Measurements from ENCODE around the gene SYCN.

GRCh38 chr19:39236527-39236926 is 32.5 kb upstream of the SYCN start:
- TF ChIP-seq CTCF (conservative IDR thresholded peaks at IDR 0.05; ENCODE audit: low read length): no peak
- no peak for TF ChIP-seq EZH2phosphoT487 (IDR thresholded peaks at IDR 0.05; ENCODE audit: borderline replicate concordance)

All from Loucy (cell line).